HepG2 (cell line): Measurements from ENCODE around the gene TPGS1. TPM values are rescaled to one million over a fixed set of nuclear protein-coding genes. Genes with fewer than 3 reads are reported as not detected.

Experiments used
- ARNTL ChIP-seq: sonication (generic); formaldehyde crosslinking; IDR thresholded peaks from 2 replicates; pipeline ENCODE4 v1.4.0; 2020; ENCODE audit warnings: mild to moderate bottlenecking, missing genetic modification reagents
- FOXO1 ChIP-seq: sonication (generic); formaldehyde crosslinking; IDR thresholded peaks from 2 replicates; pipeline ENCODE4 v1.4.0; 2020; ENCODE audit warnings: missing genetic modification reagents
- HES4 ChIP-seq: sonication (generic); formaldehyde crosslinking; IDR thresholded peaks from 2 replicates; pipeline ENCODE4 v1.9.0; 2021; ENCODE audit warnings: mild to moderate bottlenecking, missing genetic modification reagents, borderline replicate concordance
- HMGXB4 ChIP-seq, 2 experiments: sonication (generic) in 1 of 2; formaldehyde crosslinking in 1 of 2; IDR thresholded peaks; 2 replicates each; pipeline versions ENCODE4 v1.4.0 to v1.6.1; 2018 to 2020; ENCODE audit warnings: missing genetic modification reagents in 2 of 2, borderline replicate concordance in 1 of 2, low read depth in 1 of 2, mild to moderate bottlenecking in 1 of 2, missing biosample characterization in 1 of 2
- ISX ChIP-seq: sonication (generic); formaldehyde crosslinking; conservative IDR thresholded peaks from 2 replicates; pipeline ENCODE4 v1.5.0; 2020; ENCODE audit warnings: missing genetic modification reagents
- MTA3 ChIP-seq: sonication (generic); formaldehyde crosslinking; IDR thresholded peaks from 2 replicates; pipeline ENCODE4 v1.4.0; 2020; ENCODE audit warnings: missing genetic modification reagents
- SP4 ChIP-seq: sonication (generic); formaldehyde crosslinking; IDR thresholded peaks from 2 replicates; pipeline ENCODE4 v1.8.1; 2023; ENCODE audit warnings: mild to moderate bottlenecking, missing genetic modification reagents
- TFDP1 ChIP-seq: IDR thresholded peaks from 2 replicates; pipeline ENCODE4 v1.6.1; 2016; ENCODE audit warnings: missing compliant biosample characterization, missing genetic modification reagents, borderline replicate concordance
- ZFY ChIP-seq: sonication (generic); formaldehyde crosslinking; IDR thresholded peaks from 2 replicates; pipeline ENCODE4 v1.4.0; 2020; ENCODE audit warnings: missing genetic modification reagents
- ZGPAT ChIP-seq: IDR thresholded peaks from 2 replicates; pipeline ENCODE4 v1.6.1; 2016; ENCODE audit warnings: mild to moderate bottlenecking
- polyA plus RNA-seq, 8 experiments: library from polyadenylated mRNA; depleted of rRNA in 3 of 8; stranded (reverse) in 7 of 8; unstranded in 1 of 8; fragments of >200 nt; fragmentation: Illumina TruSeq in 4 of 8; extraction: Trizol in 4 of 8; gene quantifications; 2 replicates each; pipeline versions ENCODE4 v1.2.1 to v1.2.3, GENCODE V29; 2011 to 2016; ENCODE audit warnings: low read depth in 4 of 8, missing spikeins in 1 of 8, mixed read lengths in 1 of 8; ENCODE audit not compliant: insufficient read depth in 1 of 8
- total RNA-seq, 5 experiments: library from RNA; depleted of rRNA; stranded (reverse); fragments of >200 nt; fragmentation: Illumina TruSeq; extraction: Trizol; gene quantifications; 2 replicates each; pipeline ENCODE4 v1.2.3, GENCODE V29; 2016; ENCODE audit warnings: low read depth in 1 of 5

Gene TPGS1
- total and polyA plus RNA-seq, 2 of the 13 experiments (the other 11 are each of a cell fraction or from before 2014, with no cell fraction given), result 1.1 to 6.2 TPM

- TF ChIP-seq HES4 (CRISPR knock-in tag), result no peak
- peak; percentile 45; the same call in 1 of the 2 replicates for TF ChIP-seq ZGPAT (CRISPR knock-in tag)
- no peak for TF ChIP-seq TFDP1 (CRISPR knock-in tag)
- peak; percentile 60 for TF ChIP-seq ZFY
- TF ChIP-seq ARNTL (CRISPR knock-in tag), result 0 out of 2 replicates have a peak, but pooled peaks have one; percentile 22
- TF ChIP-seq SP4 (CRISPR knock-in tag), result peak; percentile 17
- TF ChIP-seq MTA3 (CRISPR knock-in tag), result no peak
- TF ChIP-seq ISX (CRISPR knock-in tag), result no peak
- TF ChIP-seq HMGXB4 (CRISPR knock-in tag; IDR thresholded peaks at IDR 0.05; ENCODE audit: borderline replicate concordance in 1 of 2, low read depth in 1 of 2), result peak in 1 of 2 experiments; percentile 39; a peak in 1 of 4 replicates
- 0 out of 2 replicates have a peak, but pooled peaks have one; percentile 28 for TF ChIP-seq FOXO1 (CRISPR knock-in tag)
Observed at GRCh38 chr19:494171-495080, 12.9 kb upstream of the TPGS1 start (continued).
